Measurements from ENCODE around the gene FXYD1. TPM values are rescaled to one million over a fixed set of nuclear protein-coding genes. Genes with fewer than 3 reads are reported as not detected.

Gene FXYD1
- polyA plus RNA-seq, 6 donors from 2014 or later: 1.0 to 2.7 (median 1.2) TPM

Other genes with a start within 250 kb of the FXYD1 start
- gene ZNF30, start 211.9 kb upstream of the FXYD1 start, polyA plus RNA-seq (ENCODE audit: low read depth in 6 of 6): 1 to 10 TPM in 5 of 6 donors, not detected in 1; 2.9 to 8.2 (median 4.9) TPM
- gene ZNF792, start 174.6 kb upstream of the FXYD1 start, polyA plus RNA-seq (ENCODE audit: low read depth in 6 of 6): 10 to 100 TPM in 2 of 6 donors, 1 to 10 TPM in 4; 6.7 to 14.7 (median 8.8) TPM
- gene GRAMD1A, start 138.5 kb upstream of the FXYD1 start, polyA plus RNA-seq (ENCODE audit: low read depth in 6 of 6): 10 to 100 TPM; 10.4 to 29.3 (median 12.3) TPM
- under 1 TPM in 4 of 6 donors, not detected in 2; 0.06 to 0.36 (median 0.28) TPM for gene SCN1B, start 108.4 kb upstream of the FXYD1 start, polyA plus RNA-seq (ENCODE audit: low read depth in 6 of 6)
- not detected for gene HPN, start 97.1 kb upstream of the FXYD1 start, polyA plus RNA-seq (ENCODE audit: low read depth in 6 of 6)
- gene FXYD3, start 23.0 kb upstream of the FXYD1 start, polyA plus RNA-seq (ENCODE audit: low read depth in 6 of 6): not detected
- gene LGI4, start 3.8 kb upstream of the FXYD1 start, polyA plus RNA-seq (ENCODE audit: low read depth in 6 of 6): not detected
- 1 to 10 TPM; 2.0 to 4.5 (median 3.4) TPM for gene FXYD7, start 4.4 kb downstream of the FXYD1 start, polyA plus RNA-seq (ENCODE audit: low read depth in 6 of 6)
- gene FXYD5, start 15.9 kb downstream of the FXYD1 start, polyA plus RNA-seq (ENCODE audit: low read depth in 6 of 6): 100 to 1,000 TPM; 290 to 440 (median 351) TPM
- gene FAM187B, start 89.9 kb downstream of the FXYD1 start, polyA plus RNA-seq (ENCODE audit: low read depth in 6 of 6): not detected
- gene LSR, start 110.2 kb downstream of the FXYD1 start, polyA plus RNA-seq (ENCODE audit: low read depth in 6 of 6): 10 to 100 TPM; 11.7 to 46.3 (median 34.8) TPM
- 10 to 100 TPM in 4 of 6 donors, 1 to 10 TPM in 2; 1.9 to 15.5 (median 10.4) TPM for gene USF2, start 130.1 kb downstream of the FXYD1 start, polyA plus RNA-seq (ENCODE audit: low read depth in 6 of 6)
- under 1 TPM in 1 of 6 donors, not detected in 5; 0.12 TPM for gene HAMP, start 143.7 kb downstream of the FXYD1 start, polyA plus RNA-seq (ENCODE audit: low read depth in 6 of 6)
- gene MAG, start 153.3 kb downstream of the FXYD1 start, polyA plus RNA-seq (ENCODE audit: low read depth in 6 of 6): under 1 TPM in 4 of 6 donors, not detected in 2; 0.12 to 0.41 (median 0.29) TPM
- 100 to 1,000 TPM; 364 to 971 (median 552) TPM for gene CD22, start 190.4 kb downstream of the FXYD1 start, polyA plus RNA-seq (ENCODE audit: low read depth in 6 of 6)
- 1 to 10 TPM in 2 of 6 donors, under 1 TPM in 4; 0.14 to 1.9 (median 0.75) TPM for gene FFAR1, start 209.1 kb downstream of the FXYD1 start, polyA plus RNA-seq (ENCODE audit: low read depth in 6 of 6)
- gene FFAR3, start 219.6 kb downstream of the FXYD1 start, polyA plus RNA-seq (ENCODE audit: low read depth in 6 of 6): under 1 TPM in 1 of 6 donors, not detected in 5; 0.17 TPM
- not detected for gene GPR42, start 232.2 kb downstream of the FXYD1 start, polyA plus RNA-seq (ENCODE audit: low read depth in 6 of 6)